PC-3 (cell line): Measurements from ENCODE around the gene ALG8. TPM values are rescaled to one million over a fixed set of nuclear protein-coding genes. Genes with fewer than 3 reads are reported as not detected.

Experiments used
- ATAC-seq: fragments of 200-7000 bp; cut with Tn5 transposase; 2 replicates; pipeline ENCODE4 v1.9.1; 2020; ENCODE audit warnings: mild to moderate bottlenecking, moderate library complexity
- BruUV-seq: library from RNA; stranded (reverse); fragments of 400-500 nt; replicated peaks from 2 replicates; lab custom pipeline; 2021; lab: Mats Ljungman, UMichigan
- CTCF ChIA-PET: fragments of 300-600 bp; sonication (Branson Sonifier 250); formaldehyde crosslinking; loops from one replicate; lab custom pipeline; 2022; ENCODE audit warnings: antibody characterized with exemption; lab: Charles Lee
- POLR2A ChIA-PET: fragments of 300-600 bp; sonication (Branson Sonifier 250); formaldehyde crosslinking; loops from one replicate; lab custom pipeline; 2022; ENCODE audit warnings: antibody characterized with exemption; ENCODE audit not compliant: unreplicated experiment; lab: Charles Lee
- DNase-seq: peaks from one replicate; pipeline ENCODE4 v3.0.0-alpha.2; 2015
- H2AFZ ChIP-seq: fragments of 300-600 bp; sonication (generic); 2 replicates; pipeline ENCODE4 v1.6.0; 2016; ENCODE audit warnings: antibody characterized with exemption, low read length
- H3F3A ChIP-seq: fragments of 300-600 bp; sonication (generic); one replicate; pipeline ENCODE4 v1.6.0; 2017; ENCODE audit warnings: antibody characterized with exemption, low read length, control low read depth, mild to moderate bottlenecking; ENCODE audit not compliant: unreplicated experiment
- H3K27ac ChIP-seq: fragments of 300-600 bp; sonication (generic); 2 replicates; pipeline ENCODE4 v1.5.1; 2016; ENCODE audit warnings: mild to moderate bottlenecking, low read length
- H3K27me3 ChIP-seq: fragments of 300-600 bp; sonication (generic); 2 replicates; pipeline ENCODE4 v1.6.1; 2016; ENCODE audit warnings: low read length, mixed read lengths
- H3K36me3 ChIP-seq: fragments of 300-600 bp; sonication (generic); 2 replicates; pipeline ENCODE4 v1.6.1; 2016; ENCODE audit warnings: low read depth, mixed run types, low read length, mixed read lengths
- H3K4me1 ChIP-seq: fragments of 300-600 bp; sonication (generic); 2 replicates; pipeline ENCODE4 v1.5.1; 2016; ENCODE audit warnings: low read length; ENCODE audit not compliant: insufficient read depth
- H3K4me2 ChIP-seq: fragments of 300-600 bp; sonication (generic); 2 replicates; pipeline ENCODE4 v1.6.0; 2016; ENCODE audit warnings: low read length
- H3K4me3 ChIP-seq: fragments of 300-600 bp; sonication (generic); 2 replicates; pipeline ENCODE4 v1.5.1; 2016; ENCODE audit warnings: mild to moderate bottlenecking, low read length, mixed read lengths
- H3K79me2 ChIP-seq: fragments of 300-600 bp; sonication (generic); 2 replicates; pipeline ENCODE4 v1.6.1; 2017; ENCODE audit warnings: low read length, mixed read lengths
- H3K9ac ChIP-seq: fragments of 300-600 bp; sonication (generic); 2 replicates; pipeline ENCODE4 v1.6.0; 2016; ENCODE audit warnings: mild to moderate bottlenecking, low read length
- H3K9me2 ChIP-seq: fragments of 300-600 bp; sonication (generic); replicated peaks from 2 replicates; pipeline ENCODE4 v1.6.1; 2016; ENCODE audit warnings: mixed run types, low read length, mixed read lengths
- H3K9me3 ChIP-seq: fragments of 300-600 bp; sonication (generic); 2 replicates; pipeline ENCODE4 v1.6.1; 2016; ENCODE audit warnings: low read length, mixed read lengths
- H4K20me1 ChIP-seq: fragments of 300-600 bp; sonication (generic); 2 replicates; pipeline ENCODE4 v1.6.1; 2016; ENCODE audit warnings: low read length, mixed read lengths
- CTCF ChIP-seq: fragments of 300-600 bp; sonication (generic); conservative IDR thresholded peaks from 2 replicates; pipeline ENCODE4 v1.5.1; 2017; ENCODE audit warnings: antibody characterized with exemption, low read depth, mild to moderate bottlenecking, low read length
- EZH2 ChIP-seq: fragments of 300-600 bp; sonication (generic); IDR thresholded peaks from one replicate; pipeline ENCODE4 v1.6.1; 2017; ENCODE audit warnings: antibody characterized with exemption, mild to moderate bottlenecking, low read length; ENCODE audit not compliant: unreplicated experiment
- EZH2phosphoT487 ChIP-seq: fragments of 300-600 bp; sonication (generic); IDR thresholded peaks from 2 replicates; pipeline ENCODE4 v1.6.1; 2018; ENCODE audit warnings: mild to moderate bottlenecking, antibody characterized with exemption, low read length, borderline replicate concordance
- intact Hi-C: fragments of 100-400 bp; cut with micrococcal nuclease; formaldehyde crosslinking; loops from 2 replicates; pipeline ENCODE4 v1.9.0; 2023
- total RNA-seq: library from RNA; depleted of rRNA; stranded (reverse); fragments of >200 nt; gene quantifications from 2 replicates; pipeline ENCODE4 v1.2.3, GENCODE V29; 2014

ALG8 gene
- total RNA-seq, 1 experiment from 2014 or later, result 73.6 TPM

- CTCF ChIA-PET, result no interaction called here
- H3F3A ChIP-seq, result no peaks in the 10 kb centered on the region
- BruUV-seq, result no TSS peak
- H3K79me2 ChIP-seq, result no peaks in the 10 kb centered on the region
- POLR2A ChIA-PET, result no interaction called here
- no peaks in the 10 kb centered on the region for H3K9me2 ChIP-seq
- H3K27me3 ChIP-seq, result no peaks in the 10 kb centered on the region
- H3K4me3 ChIP-seq, result no peak overlapping the region
- no peak overlapping the region for H2AFZ ChIP-seq
- H3K36me3 ChIP-seq, result no peaks in the 10 kb centered on the region
- ATAC-seq, result no peak
- H3K9me3 ChIP-seq, result no peaks in the 10 kb centered on the region
- intact Hi-C loops, result no loop called here
- H3K27ac ChIP-seq, result no peak overlapping the region
- TF ChIP-seq EZH2phosphoT487, result no peak
- TF ChIP-seq EZH2, result no peak
- TF ChIP-seq CTCF, result no peak
- H4K20me1 ChIP-seq, result no peaks in the 10 kb centered on the region
- no peak overlapping the region for H3K4me2 ChIP-seq
- H3K4me1 ChIP-seq, result no peaks in the 10 kb centered on the region
- no peak for DNase-seq
- H3K9ac ChIP-seq, result no peak overlapping the region
Observed at GRCh38 chr11:78161346-78161745, 21.9 kb upstream of the ALG8 start.

GRCh38 chr11:78160557-78160956 lies 21.1 kb upstream of the ALG8 start:
- Histone ChIP-seq H3K9me3 (no peaks in the 10 kb centered on the region), H3K9me2 (no peaks in the 10 kb centered on the region), H3K79me2 (no peaks in the 10 kb centered on the region), H3K27me3 (no peaks in the 10 kb centered on the region), H3K4me1 (no peaks in the 10 kb centered on the region), H4K20me1 (no peaks in the 10 kb centered on the region), H3K4me2 (no peak overlapping the region), H3K27ac (no peak overlapping the region), H2AFZ (no peak overlapping the region), H3F3A (no peaks in the 10 kb centered on the region), H3K9ac (no peak overlapping the region), H3K4me3 (no peak overlapping the region), H3K36me3 (no peaks in the 10 kb centered on the region)
- ATAC-seq, result no peak
- ChIA-PET CTCF (no interaction called here), POLR2A (no interaction called here)
- no peak for DNase-seq
- TF ChIP-seq CTCF (no peak), EZH2 (no peak), EZH2phosphoT487 (no peak)
- intact Hi-C loops, result no loop called here
- no TSS peak for BruUV-seq

DNA sequence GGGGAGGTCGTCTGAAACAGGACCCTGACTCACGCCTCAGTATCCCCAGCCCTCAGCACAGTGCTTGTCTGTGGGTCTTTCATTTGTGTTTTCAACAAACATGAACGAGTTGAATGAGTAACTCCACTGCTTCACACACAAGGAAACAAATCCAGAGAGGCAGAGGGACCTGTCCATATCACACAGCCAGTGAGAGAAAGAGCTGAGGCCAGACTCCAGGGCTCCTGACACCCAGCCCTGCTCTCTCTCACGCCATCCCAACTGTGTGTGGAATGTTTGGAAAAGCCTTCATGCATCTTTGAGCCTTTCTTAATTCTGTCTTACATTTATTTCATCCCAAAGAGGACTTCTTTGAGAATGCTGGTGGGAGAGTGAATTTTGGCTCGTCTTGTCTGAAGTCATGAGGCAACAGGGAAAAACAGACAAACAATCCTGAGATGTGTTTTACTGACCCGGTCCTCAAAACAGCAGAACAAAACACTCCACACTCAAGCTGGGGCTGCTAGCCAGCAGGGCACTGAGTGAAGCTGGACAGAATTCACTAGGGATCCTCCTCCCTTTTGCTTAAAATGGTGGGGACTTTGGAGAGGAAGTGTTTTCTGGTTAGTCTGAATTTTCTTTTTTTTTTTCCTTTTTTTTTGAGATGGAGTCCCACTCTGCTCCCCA lies 19.7 kb upstream of the ALG8 start:
- Histone ChIP-seq H3K36me3 (no peaks in the 10 kb centered on the region), H4K20me1 (no peaks in the 10 kb centered on the region), H3K27me3 (no peaks in the 10 kb centered on the region), H3K4me3 (no peak overlapping the region), H3K9ac (no peak overlapping the region), H3K4me2 (no peak overlapping the region), H3K4me1 (no peaks in the 10 kb centered on the region), H3F3A (no peaks in the 10 kb centered on the region), H3K79me2 (no peaks in the 10 kb centered on the region), H3K9me2 (no peaks in the 10 kb centered on the region), H3K9me3 (no peaks in the 10 kb centered on the region), H2AFZ (no peak overlapping the region), H3K27ac (no peak overlapping the region)
- ChIA-PET CTCF (no interaction called here), POLR2A (interaction anchor here (0.5 kb wide), 1 partner anchor 81 kb away, joined by 3 read pairs; no protein-coding TSS in a partner anchor)
- no TSS peak for BruUV-seq
- intact Hi-C loops, result no loop called here
- no peak for TF ChIP-seq CTCF
- no peak for TF ChIP-seq EZH2phosphoT487
- TF ChIP-seq EZH2, result no peak
- DNase-seq, result no peak
- ATAC-seq, result no peak
